Neural cell (in vitro differentiated cells): Measurements from ENCODE around the gene MAD1L1. TPM values are rescaled to one million over a fixed set of nuclear protein-coding genes. Genes with fewer than 3 reads are reported as not detected.

Experiments used
- H2AFZ ChIP-seq: fragments of 200-600, 300-800 bp; sonication (generic), shearing (Covaris generic); 2 replicates; pipeline ENCODE4 v1.6.0; 2014; ENCODE audit warnings: low read depth, mild to moderate bottlenecking, antibody characterized with exemption, low read length, moderate library complexity
- H3F3A ChIP-seq: fragments of 200-600 bp; shearing (Covaris generic); 2 replicates; pipeline ENCODE4 v1.6.1; 2016; ENCODE audit warnings: mild to moderate bottlenecking, moderate library complexity, mixed read lengths, antibody characterized with exemption, low read length; ENCODE audit not compliant: insufficient read depth, poor library complexity, severe bottlenecking
- H3K27ac ChIP-seq: fragments of 200-600, 300-800 bp; sonication (generic), shearing (Covaris generic); 2 replicates; pipeline ENCODE4 v1.5.1; 2014; ENCODE audit warnings: mild to moderate bottlenecking, low read length, moderate library complexity
- H3K27me3 ChIP-seq: fragments of 300-800, 200-600 bp; sonication (generic), shearing (Covaris generic); 2 replicates; pipeline ENCODE4 v1.6.0; 2014; ENCODE audit warnings: mild to moderate bottlenecking, low read depth, low read length, moderate library complexity; ENCODE audit not compliant: insufficient read depth
- H3K36me3 ChIP-seq: fragments of 300-800, 200-600 bp; sonication (generic), shearing (Covaris generic); 2 replicates; pipeline ENCODE4 v1.5.1; 2014; ENCODE audit warnings: mild to moderate bottlenecking, antibody characterized with exemption, low read length, moderate library complexity; ENCODE audit not compliant: insufficient read depth
- H3K4me2 ChIP-seq: fragments of 300-800, 200-600 bp; sonication (generic), shearing (Covaris generic); 2 replicates; pipeline ENCODE4 v1.6.0; 2014; ENCODE audit warnings: mild to moderate bottlenecking, low read length
- H3K4me3 ChIP-seq: fragments of 300-800, 200-600 bp; sonication (generic), shearing (Covaris generic); 2 replicates; pipeline ENCODE4 v1.5.1; 2014; ENCODE audit warnings: mild to moderate bottlenecking, low read length, moderate library complexity
- H3K79me2 ChIP-seq: fragments of 200-600 bp; shearing (Covaris generic); replicated peaks from 2 replicates; pipeline ENCODE4 v1.6.0; 2014; ENCODE audit warnings: mild to moderate bottlenecking, low read length, moderate library complexity; ENCODE audit not compliant: insufficient read depth
- H3K9ac ChIP-seq: fragments of 300-800, 200-600 bp; sonication (generic), shearing (Covaris generic); 2 replicates; pipeline ENCODE4 v1.6.1; 2016; ENCODE audit warnings: mild to moderate bottlenecking, low read length, mixed read lengths
- H3K9me2 ChIP-seq: fragments of 200-600 bp; shearing (Covaris generic); 2 replicates; pipeline ENCODE4 v1.6.1; 2016; ENCODE audit warnings: mild to moderate bottlenecking, low read length, mixed read lengths; ENCODE audit not compliant: insufficient read depth
- H3K9me3 ChIP-seq: fragments of 200-600, 300-800 bp; sonication (generic), shearing (Covaris generic); 2 replicates; pipeline ENCODE4 v1.6.1; 2016; ENCODE audit warnings: mild to moderate bottlenecking, mixed run types, low read length, moderate library complexity, mixed read lengths
- H4K20me1 ChIP-seq: fragments of 200-600 bp; shearing (Covaris generic); 2 replicates; pipeline ENCODE4 v1.6.1; 2016; ENCODE audit warnings: mild to moderate bottlenecking, mixed run types; ENCODE audit not compliant: insufficient read depth
- EP300 ChIP-seq: fragments of 450-650 bp; conservative IDR thresholded peaks from 2 replicates; pipeline ENCODE4 v1.6.1; 2014; ENCODE audit warnings: antibody characterized with exemption, mild to moderate bottlenecking, moderate library complexity; ENCODE audit not compliant: poor library complexity, severe bottlenecking
- EZH2 ChIP-seq: fragments of 200-600, 300-800 bp; shearing (Covaris generic), sonication (generic); IDR thresholded peaks from 2 replicates; pipeline ENCODE4 v1.6.1; 2014; ENCODE audit warnings: antibody characterized with exemption, low read length, borderline replicate concordance, mild to moderate bottlenecking; ENCODE audit not compliant: insufficient read depth, poor library complexity, severe bottlenecking
- MXI1 ChIP-seq: fragments of 450-650 bp; conservative IDR thresholded peaks from 2 replicates; pipeline ENCODE4 v1.6.1; 2014; ENCODE audit warnings: antibody characterized with exemption, mild to moderate bottlenecking; ENCODE audit not compliant: poor library complexity, severe bottlenecking
- POLR2AphosphoS5 ChIP-seq: IDR thresholded peaks from 2 replicates; pipeline ENCODE4 v1.6.1; 2012
- RAD21 ChIP-seq: fragments of 450-650 bp; conservative IDR thresholded peaks from 2 replicates; pipeline ENCODE4 v1.6.1; 2014; ENCODE audit warnings: antibody characterized with exemption, mild to moderate bottlenecking, moderate library complexity
- SMC3 ChIP-seq: fragments of 450-650 bp; conservative IDR thresholded peaks from 2 replicates; pipeline ENCODE4 v1.6.1; 2014; ENCODE audit warnings: antibody characterized with exemption, mild to moderate bottlenecking, moderate library complexity; ENCODE audit not compliant: poor library complexity
- TAF1 ChIP-seq: IDR thresholded peaks from 2 replicates; pipeline ENCODE4 v1.6.1; 2012; ENCODE audit warnings: low read depth
- polyA plus RNA-seq: library from polyadenylated mRNA; depleted of rRNA; stranded (reverse); fragments of >200 nt; gene quantifications from 2 replicates; pipeline ENCODE4 v1.2.3, GENCODE V29; 2014
- TF ChIP-seq, protein P1 (sequence below): fragments of 450-650 bp; IDR thresholded peaks from 2 replicates; pipeline ENCODE4 v1.5.1; 2014; ENCODE audit warnings: antibody characterized with exemption, mild to moderate bottlenecking, moderate library complexity; ENCODE audit not compliant: poor library complexity, severe bottlenecking
- TF ChIP-seq, protein P2 (sequence below): IDR thresholded peaks from 2 replicates; pipeline ENCODE4 v1.6.1; 2012; ENCODE audit warnings: borderline replicate concordance

MAD1L1 gene
- polyA plus RNA-seq, 1 donor from 2014 or later, result 31.4 TPM

DNA sequence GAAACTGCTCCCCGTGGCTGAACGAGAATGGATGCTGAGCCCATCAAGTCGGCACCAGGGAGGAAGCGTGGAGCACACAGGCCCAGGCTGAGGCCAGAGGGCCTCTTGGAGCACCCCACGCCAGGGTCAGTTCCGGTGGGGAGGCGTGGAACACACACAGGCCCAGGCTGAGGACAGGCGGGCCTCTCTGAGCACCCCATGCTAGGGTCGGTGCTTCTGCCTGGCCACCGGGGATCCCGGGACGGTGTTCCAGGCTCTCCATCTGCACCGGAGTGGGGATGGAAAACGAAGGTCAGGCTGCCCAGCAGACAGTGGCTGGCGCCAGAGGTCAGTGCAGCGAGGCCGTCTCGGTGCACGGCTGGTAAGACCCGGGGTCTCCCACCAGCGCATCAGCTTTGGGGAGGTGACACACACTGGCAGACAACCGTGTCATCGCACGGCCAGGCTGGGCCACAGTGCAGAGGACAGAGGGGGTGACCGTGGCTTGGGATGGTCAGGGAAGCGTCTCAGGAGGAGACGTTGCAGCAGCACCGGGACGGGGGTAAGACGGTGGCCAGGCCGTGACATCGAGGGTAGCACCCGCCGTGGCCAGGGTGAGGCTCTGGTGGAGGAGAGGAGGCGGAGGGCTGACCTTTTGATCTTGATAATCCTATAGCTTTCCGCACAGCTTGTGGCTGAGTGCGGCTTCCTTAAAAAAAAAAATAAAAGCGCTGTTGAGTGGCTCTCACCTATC, 358.7 kb downstream of the MAD1L1 start:
- Histone ChIP-seq H4K20me1 (no peaks in the 10 kb centered on the region), H3K36me3 (no peaks in the 10 kb centered on the region), H3K9ac (no peak overlapping the region), H3K4me2 (no peak overlapping the region), H2AFZ (no peak overlapping the region), H3K27me3 (no peaks in the 10 kb centered on the region), H3K9me2 (no peaks in the 10 kb centered on the region), H3K27ac (no peak overlapping the region), H3K79me2 (no peaks in the 10 kb centered on the region), H3F3A (no peaks in the 10 kb centered on the region), H3K4me3 (no peak overlapping the region), H3K9me3 (no peaks in the 10 kb centered on the region)
- TF ChIP-seq, protein P1, sequence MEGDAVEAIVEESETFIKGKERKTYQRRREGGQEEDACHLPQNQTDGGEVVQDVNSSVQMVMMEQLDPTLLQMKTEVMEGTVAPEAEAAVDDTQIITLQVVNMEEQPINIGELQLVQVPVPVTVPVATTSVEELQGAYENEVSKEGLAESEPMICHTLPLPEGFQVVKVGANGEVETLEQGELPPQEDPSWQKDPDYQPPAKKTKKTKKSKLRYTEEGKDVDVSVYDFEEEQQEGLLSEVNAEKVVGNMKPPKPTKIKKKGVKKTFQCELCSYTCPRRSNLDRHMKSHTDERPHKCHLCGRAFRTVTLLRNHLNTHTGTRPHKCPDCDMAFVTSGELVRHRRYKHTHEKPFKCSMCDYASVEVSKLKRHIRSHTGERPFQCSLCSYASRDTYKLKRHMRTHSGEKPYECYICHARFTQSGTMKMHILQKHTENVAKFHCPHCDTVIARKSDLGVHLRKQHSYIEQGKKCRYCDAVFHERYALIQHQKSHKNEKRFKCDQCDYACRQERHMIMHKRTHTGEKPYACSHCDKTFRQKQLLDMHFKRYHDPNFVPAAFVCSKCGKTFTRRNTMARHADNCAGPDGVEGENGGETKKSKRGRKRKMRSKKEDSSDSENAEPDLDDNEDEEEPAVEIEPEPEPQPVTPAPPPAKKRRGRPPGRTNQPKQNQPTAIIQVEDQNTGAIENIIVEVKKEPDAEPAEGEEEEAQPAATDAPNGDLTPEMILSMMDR, result no peak
- no peak for TF ChIP-seq EP300
- no peak for TF ChIP-seq POLR2AphosphoS5
- no peak for TF ChIP-seq MXI1
- no peak for TF ChIP-seq RAD21
- no peak for TF ChIP-seq EZH2
- TF ChIP-seq TAF1, result no peak
- TF ChIP-seq, protein P2, sequence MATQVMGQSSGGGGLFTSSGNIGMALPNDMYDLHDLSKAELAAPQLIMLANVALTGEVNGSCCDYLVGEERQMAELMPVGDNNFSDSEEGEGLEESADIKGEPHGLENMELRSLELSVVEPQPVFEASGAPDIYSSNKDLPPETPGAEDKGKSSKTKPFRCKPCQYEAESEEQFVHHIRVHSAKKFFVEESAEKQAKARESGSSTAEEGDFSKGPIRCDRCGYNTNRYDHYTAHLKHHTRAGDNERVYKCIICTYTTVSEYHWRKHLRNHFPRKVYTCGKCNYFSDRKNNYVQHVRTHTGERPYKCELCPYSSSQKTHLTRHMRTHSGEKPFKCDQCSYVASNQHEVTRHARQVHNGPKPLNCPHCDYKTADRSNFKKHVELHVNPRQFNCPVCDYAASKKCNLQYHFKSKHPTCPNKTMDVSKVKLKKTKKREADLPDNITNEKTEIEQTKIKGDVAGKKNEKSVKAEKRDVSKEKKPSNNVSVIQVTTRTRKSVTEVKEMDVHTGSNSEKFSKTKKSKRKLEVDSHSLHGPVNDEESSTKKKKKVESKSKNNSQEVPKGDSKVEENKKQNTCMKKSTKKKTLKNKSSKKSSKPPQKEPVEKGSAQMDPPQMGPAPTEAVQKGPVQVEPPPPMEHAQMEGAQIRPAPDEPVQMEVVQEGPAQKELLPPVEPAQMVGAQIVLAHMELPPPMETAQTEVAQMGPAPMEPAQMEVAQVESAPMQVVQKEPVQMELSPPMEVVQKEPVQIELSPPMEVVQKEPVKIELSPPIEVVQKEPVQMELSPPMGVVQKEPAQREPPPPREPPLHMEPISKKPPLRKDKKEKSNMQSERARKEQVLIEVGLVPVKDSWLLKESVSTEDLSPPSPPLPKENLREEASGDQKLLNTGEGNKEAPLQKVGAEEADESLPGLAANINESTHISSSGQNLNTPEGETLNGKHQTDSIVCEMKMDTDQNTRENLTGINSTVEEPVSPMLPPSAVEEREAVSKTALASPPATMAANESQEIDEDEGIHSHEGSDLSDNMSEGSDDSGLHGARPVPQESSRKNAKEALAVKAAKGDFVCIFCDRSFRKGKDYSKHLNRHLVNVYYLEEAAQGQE, result no peak
- no peak for TF ChIP-seq SMC3

GRCh38 chr7:1873421-1873820, 359.3 kb downstream of the MAD1L1 start:
- Histone ChIP-seq H3K4me3 (no peak overlapping the region), H3K9me2 (no peaks in the 10 kb centered on the region), H3K27me3 (no peaks in the 10 kb centered on the region), H3F3A (no peaks in the 10 kb centered on the region), H3K79me2 (no peaks in the 10 kb centered on the region), H3K4me2 (no peak overlapping the region), H2AFZ (no peak overlapping the region), H4K20me1 (no peaks in the 10 kb centered on the region), H3K36me3 (no peaks in the 10 kb centered on the region), H3K27ac (no peak overlapping the region), H3K9me3 (no peaks in the 10 kb centered on the region), H3K9ac (no peak overlapping the region)
- TF ChIP-seq POLR2AphosphoS5, result no peak
- TF ChIP-seq EP300, result no peak
- TF ChIP-seq, protein P1, result no peak
- no peak for TF ChIP-seq EZH2
- TF ChIP-seq, protein P2, result no peak
- no peak for TF ChIP-seq RAD21
- TF ChIP-seq MXI1, result no peak
- TF ChIP-seq SMC3, result no peak
- no peak for TF ChIP-seq TAF1
